Gastrocnemius medialis (tissue), 4 donors: ENCODE results near the gene RIPOR3.

Source experiments
- CTCF ChIP-seq, 5 experiments: fragments of 450-650 bp in 3 of 5; fragments of 200-600 bp in 2 of 5; sonication (generic) in 2 of 5; IDR thresholded peaks in 4 of 5; conservative IDR thresholded peaks in 1 of 5; 1 replicate in 4 of 5; 2 replicates in 1 of 5; pipeline ENCODE4 v1.5.1; 2016 to 2019; ENCODE audit warnings: antibody characterized with exemption in 5 of 5, mild to moderate bottlenecking in 3 of 5, moderate library complexity in 3 of 5
- POLR2A ChIP-seq, 2 donors: fragments of 450-650 bp; IDR thresholded peaks; one replicate each; pipeline ENCODE4 v1.6.1; 2017; ENCODE audit warnings: antibody characterized with exemption in 2 of 2, mild to moderate bottlenecking in 2 of 2, moderate library complexity in 2 of 2

- TF ChIP-seq CTCF (IDR thresholded peaks at IDR 0.05 in 4 of 5, conservative IDR thresholded peaks at IDR 0.05 in 1 of 5) (no peak), POLR2A (IDR thresholded peaks at IDR 0.05) (no peak)
Observed at GRCh38 chr20:50635014-50635557, 56.3 kb downstream of the RIPOR3 start.
